GM19238 (cell line): ENCODE measurements around the gene CACNA1D.

Source experiments
- DNase-seq: peaks from one replicate; pipeline ENCODE4 v3.0.0; 2011; ENCODE audit warnings: low spot score; ENCODE audit not compliant: insufficient read length

CACNA1D gene

GRCh38 chr3:53803816-53804695, 309.6 kb downstream of the CACNA1D start:
- no peak for DNase-seq

- no peak for DNase-seq
Observed at GRCh38 chr3:53804697-53805462, 310.5 kb downstream of the CACNA1D start.

- DNase-seq, result no peak
Observed at GRCh38 chr3:53805463-53806159, 311.2 kb downstream of the CACNA1D start.

GRCh38 chr3:53806182-53807116, 312.0 kb downstream of the CACNA1D start:
- peak; percentile 32 for DNase-seq

GRCh38 chr3:53807117-53807810, 312.9 kb downstream of the CACNA1D start:
- no peak for DNase-seq

- no peak for DNase-seq
Observed at GRCh38 chr3:53808496-53808895, 314.1 kb downstream of the CACNA1D start.

GRCh38 chr3:53809267-53809666, 314.9 kb downstream of the CACNA1D start:
- no peak for DNase-seq

GRCh38 chr3:53809764-53810400, 315.5 kb downstream of the CACNA1D start:
- no peak for DNase-seq

GRCh38 chr3:53811143-53811927, 316.9 kb downstream of the CACNA1D start:
- no peak for DNase-seq

GRCh38 chr3:53812434-53812833, 318.0 kb downstream of the CACNA1D start:
- DNase-seq, result no peak

- DNase-seq, result no peak
Observed at GRCh38 chr3:53813229-53813628, 318.8 kb downstream of the CACNA1D start.

- DNase-seq, result no peak
Observed at GRCh38 chr3:53813876-53814275, 319.5 kb downstream of the CACNA1D start.

- no peak for DNase-seq
Observed at GRCh38 chr3:53815067-53815466, 320.7 kb downstream of the CACNA1D start.

- no peak for DNase-seq
Observed at GRCh38 chr3:53815651-53816050, 321.2 kb downstream of the CACNA1D start.

- no peak for DNase-seq
Observed at GRCh38 chr3:53816425-53816824, 322.0 kb downstream of the CACNA1D start.

- no peak for DNase-seq
Observed at GRCh38 chr3:53817211-53817610, 322.8 kb downstream of the CACNA1D start.

GRCh38 chr3:53817809-53818208, 323.4 kb downstream of the CACNA1D start:
- DNase-seq, result no peak

GRCh38 chr3:53818221-53819162, 324.1 kb downstream of the CACNA1D start:
- DNase-seq, result no peak
